GM19023 (cell line): ENCODE results near the gene VENTX.
"Not testable (repeated sequence)": the region's sequence is repeated elsewhere in the genome, so short reads cannot be mapped to it uniquely, and the experiment has no call there.

ENCODE experiments used
- ATAC-seq: cut with Tn5 transposase; IDR thresholded peaks from one replicate; pipeline ENCODE4 v1.9.1; 2021; ENCODE audit warnings: mild to moderate bottlenecking, moderate library complexity; ENCODE audit not compliant: unreplicated experiment

The VENTX gene

GRCh38 chr10:133214468-133215410, 22.9 kb upstream of the VENTX start:
- no peak for ATAC-seq

- ATAC-seq = no peak
These were observed 22.1 kb upstream of the VENTX start for GRCh38 chr10:133215586-133215985.

DNA sequence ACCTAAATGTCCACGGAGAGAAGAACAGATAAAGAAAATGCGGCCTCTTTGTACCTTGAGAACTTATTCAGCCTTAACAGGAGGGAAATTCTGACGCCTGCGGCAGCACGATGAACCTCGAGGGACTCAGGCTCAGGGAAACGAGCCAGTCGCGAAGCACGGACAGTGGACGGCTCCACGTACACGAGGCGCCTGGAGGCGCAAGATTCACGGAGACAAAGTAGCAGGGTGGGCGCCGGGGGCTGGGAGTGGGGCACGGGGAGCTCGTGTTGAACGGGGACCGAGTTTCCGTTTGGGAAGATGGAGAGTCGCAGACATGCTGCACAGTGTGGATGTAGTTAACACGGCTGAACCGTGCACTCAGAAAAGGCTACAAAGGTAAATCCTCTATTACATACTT, 20.9 kb upstream of the VENTX start:
- no peak for ATAC-seq

DNA sequence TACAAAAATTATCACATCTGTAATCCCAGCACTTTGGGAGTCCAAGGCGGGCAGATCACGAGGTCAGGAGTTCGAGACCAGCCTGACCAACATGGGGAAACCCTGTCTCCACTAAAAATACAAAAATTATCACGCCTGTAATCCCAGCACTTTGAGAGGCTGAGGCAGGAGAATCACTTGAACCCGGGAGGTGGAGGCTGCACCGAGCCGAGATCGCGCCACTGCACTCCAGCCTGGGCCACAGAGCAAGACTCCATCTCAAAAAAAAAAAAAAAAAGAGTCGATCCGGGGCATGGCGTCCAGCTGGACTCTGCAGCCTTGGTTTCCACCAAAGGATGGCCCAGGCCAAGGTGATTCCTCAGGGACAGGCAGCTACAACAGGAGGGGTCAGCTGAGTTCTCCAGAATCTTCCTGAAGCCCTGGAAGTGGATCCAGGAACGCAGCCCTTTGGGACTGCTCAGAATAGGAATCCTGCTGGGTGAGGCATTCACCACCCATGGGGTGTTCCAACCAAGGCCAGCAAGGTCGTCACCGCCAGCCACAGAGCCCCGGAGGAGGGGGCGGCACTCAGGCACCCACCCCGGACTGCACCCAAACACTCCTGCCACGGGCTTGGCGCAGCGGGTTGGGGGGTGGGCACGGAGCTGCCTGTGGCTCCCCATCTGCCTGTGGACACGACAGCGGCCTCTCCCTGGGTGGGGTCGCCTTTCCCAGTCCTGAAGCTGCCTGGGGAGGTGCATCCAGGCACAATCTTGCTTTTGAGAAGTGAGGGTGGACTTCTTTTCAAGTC, 19.7 kb upstream of the VENTX start:
- no peak for ATAC-seq

GRCh38 chr10:133218891-133219290, 18.8 kb upstream of the VENTX start:
- no peak for ATAC-seq

DNA sequence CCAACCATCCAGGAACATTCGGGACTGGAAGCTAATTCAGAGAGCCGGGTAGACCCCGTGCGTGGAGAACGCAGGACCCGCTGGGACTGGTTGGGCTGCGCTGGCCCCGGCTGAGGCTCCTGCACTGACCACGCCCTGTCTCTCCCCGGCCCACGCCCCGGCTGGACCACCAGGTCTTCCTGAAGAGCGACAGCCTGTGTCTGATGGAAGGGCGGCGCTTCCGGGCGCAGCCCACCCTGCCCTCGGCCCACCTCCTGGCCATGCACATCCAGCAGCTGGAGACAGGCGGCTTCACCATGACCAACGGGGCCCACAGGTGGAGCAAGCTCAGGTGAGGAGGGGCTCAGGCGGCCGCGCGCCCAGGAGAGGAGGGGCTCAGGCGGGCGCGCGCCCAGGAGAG, 17.9 kb upstream of the VENTX start:
- ATAC-seq = no peak

DNA sequence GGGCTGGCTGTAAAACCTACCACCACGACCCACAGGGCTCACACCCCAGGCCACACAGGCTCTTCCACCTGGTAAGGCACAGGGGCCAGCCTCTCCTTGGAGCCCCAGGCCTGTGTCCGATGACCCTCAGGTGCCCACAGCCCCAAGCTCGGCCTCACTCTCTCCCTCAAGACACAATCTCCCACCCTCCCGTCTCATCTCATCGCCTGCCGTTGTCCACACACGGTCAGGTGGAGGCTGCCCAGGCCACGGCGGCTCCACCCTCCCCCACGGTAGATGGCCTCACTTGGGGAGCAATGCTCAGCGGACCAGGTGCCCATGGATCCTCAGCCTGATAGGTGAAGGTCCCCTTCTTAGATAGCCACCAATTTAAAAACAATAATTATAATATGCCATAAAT, 16.3 kb upstream of the VENTX start:
- no peak for ATAC-seq

- ATAC-seq = not testable (repeated sequence)
These were observed 15.9 kb upstream of the VENTX start for GRCh38 chr10:133221756-133222155.

DNA sequence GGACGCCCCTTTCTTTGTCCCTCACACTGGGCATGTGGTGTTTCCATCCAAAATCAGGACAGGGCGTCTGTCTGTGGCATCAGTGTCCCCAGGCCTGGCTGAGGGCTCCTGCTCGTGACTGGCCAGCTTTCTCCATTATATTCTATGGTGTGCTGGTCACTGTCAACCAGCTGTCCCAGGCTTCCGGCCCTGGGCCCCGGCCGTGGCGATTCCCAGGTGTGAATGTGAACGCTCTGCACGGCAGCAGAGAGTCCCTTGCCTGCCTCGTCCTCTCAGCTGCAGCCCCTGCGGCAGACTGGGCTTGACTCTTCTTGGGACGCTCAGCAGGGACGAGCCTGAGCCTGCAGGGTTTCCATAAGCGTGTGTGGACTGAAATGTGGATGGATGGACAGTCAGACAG, 13.6 kb upstream of the VENTX start:
- no peak for ATAC-seq

GRCh38 chr10:133224756-133225372, 12.8 kb upstream of the VENTX start:
- ATAC-seq = no peak

DNA sequence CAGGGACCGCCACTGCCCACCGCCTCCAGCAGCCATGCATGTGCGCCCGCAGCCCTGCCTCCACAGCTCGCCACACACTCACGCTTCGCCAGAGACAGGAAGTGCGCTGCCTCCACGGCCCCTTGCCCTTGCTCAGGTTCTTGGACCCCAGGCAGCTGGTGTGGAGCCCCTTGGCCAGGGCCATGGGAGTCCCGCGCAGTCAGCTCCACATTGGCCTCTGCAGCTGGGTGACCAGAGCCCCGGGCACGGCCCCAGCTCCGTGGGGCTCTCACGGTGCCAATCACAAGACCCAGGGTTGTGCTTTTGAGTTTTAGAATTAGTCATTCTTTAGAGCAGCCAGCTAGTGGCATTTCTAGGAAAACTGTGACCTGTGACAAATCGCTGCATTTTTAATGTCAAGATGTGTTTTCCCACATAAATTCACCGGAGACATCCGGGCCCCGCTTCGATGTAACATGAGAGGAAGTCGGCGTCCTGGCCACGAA, 11.9 kb upstream of the VENTX start:
- no peak for ATAC-seq

DNA sequence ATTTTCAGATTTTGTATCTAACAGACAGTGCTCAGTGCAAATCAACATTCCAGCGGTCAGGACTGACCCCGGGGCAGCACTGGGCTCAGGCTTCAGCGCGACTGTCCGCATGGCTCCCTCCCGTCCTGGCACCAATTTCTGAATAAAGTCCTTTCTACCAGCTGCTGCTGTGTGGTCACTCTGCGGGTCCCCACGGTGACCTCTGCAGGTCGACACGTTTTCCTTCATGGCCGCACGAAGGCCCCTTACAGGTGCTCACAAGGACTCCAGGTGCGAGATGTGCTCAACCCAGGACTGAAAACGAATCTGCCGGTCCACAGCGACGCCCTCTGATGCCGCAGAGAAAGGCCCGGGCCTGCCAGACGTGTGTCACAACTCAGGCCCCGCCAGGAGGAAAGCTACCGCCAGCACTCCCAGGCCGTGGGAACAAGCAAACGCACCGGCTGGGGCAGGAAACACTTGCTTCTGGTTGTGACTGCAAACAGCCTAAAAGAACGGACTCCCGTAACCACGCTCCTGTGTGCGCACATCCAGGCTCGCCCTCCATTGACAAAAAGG, 11.3 kb upstream of the VENTX start:
- ATAC-seq = no peak

DNA sequence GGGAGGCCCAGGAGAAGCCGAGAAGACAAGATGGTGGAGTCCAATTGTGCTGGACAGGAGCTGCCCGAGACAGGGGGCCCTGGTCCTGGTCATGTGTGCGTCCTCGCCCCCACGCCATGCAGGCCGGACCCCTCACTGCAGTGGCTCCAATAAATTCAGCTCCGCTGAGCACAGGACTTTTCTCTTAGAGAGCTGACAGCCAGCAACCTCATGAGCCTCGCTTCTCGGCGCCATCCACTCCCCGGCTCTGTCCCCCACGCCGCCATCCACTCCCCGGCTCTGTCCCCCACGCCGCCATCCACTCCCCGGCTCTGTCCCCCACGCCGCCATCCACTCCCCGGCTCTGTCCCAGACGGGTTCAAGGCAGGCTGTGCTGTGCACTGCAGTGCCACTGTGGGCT, 10.4 kb upstream of the VENTX start:
- ATAC-seq = no peak

DNA sequence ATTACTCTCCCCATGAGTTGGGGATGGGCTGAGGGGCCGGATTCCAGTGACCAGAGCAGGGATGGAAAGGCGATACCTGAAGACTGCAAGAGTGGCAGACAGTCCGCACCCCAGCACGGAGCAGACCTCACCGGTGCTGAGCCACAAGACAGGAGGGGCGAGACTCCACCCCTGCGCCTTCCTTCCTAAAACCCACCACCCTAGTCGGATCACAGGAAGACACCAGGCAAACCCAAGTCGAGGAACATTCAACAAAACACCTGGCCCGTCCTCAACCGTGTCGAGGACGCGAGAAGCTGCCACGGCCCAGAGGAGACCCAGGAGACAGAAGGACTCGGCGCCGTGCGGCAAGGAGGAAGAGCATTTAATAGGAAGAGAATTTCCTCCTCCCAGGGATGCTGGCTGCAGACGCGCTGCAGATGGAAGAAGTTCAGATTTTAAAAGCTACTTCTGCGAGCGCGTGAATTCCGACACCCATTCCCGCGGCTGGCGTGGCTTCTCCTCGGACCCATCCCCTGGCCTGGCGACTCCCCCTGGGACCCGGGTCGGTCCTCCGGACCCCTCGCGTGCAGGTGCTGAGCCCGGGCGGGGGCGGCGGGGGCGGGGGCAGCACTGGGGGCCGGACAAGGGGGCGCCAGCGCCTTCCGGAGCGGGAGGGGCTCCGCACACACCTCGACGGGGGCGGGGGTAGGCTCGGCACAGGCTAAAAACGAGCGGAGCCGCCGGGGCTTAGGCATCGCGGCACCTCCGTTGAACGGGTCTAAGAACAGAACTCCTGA, 8.2 kb upstream of the VENTX start:
- ATAC-seq = no peak

DNA sequence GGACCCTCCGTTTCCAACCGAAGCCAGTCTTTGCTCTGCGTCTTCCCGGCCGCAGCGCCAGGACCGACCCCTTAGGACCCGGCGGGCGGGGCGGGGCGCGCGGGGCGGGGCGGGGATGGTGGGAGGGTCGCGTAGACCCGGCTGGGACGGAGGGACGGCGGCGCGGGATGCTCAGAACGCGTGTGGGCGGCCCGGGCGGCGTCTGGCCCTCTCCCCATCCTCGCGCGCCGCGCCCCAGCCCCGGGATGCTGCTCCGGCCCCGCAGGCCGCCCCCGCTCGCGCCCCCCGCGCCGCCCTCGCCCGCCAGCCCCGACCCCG, 7.7 kb upstream of the VENTX start, which contains the start of gene UTF1:
UTF1 (plus strand) TSS at position 174 of the 318 bp plus-strand sequence; CDS start at position 246, 72 bp downstream.
- ATAC-seq = no peak

DNA sequence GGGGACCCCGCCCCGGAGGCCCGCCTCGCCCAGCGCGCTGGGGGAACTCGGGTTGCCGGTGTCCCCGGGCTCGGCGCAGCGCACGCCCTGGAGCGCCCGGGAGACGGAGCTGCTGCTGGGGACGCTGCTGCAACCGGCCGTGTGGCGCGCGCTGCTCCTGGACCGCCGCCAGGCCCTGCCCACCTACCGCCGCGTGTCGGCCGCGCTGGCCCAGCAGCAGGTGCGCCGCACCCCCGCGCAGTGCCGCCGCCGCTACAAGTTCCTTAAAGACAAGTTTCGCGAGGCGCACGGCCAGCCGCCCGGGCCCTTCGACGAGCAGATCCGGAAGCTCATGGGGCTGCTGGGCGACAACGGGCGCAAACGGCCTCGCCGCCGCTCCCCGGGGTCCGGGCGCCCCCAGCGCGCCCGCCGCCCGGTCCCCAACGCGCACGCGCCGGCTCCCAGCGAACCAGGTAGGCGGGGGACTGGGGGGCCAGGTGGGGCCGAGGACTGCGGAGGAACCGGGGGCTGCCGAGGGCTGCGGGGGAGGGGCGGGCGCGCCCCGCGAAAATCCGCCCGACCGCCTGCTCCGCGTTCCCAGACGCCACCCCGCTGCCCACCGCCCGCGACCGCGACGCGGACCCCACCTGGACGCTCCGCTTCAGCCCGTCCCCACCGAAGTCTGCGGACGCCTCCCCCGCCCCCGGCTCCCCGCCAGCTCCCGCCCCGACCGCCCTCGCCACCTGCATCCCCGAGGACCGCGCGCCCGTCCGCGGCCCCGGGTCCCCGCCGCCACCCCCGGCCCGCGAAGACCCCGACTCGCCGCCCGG, 7.1 kb upstream of the VENTX start:
- ATAC-seq = no peak

- ATAC-seq = no peak
These were observed 6.3 kb upstream of the VENTX start for GRCh38 chr10:133231244-133231945.

DNA sequence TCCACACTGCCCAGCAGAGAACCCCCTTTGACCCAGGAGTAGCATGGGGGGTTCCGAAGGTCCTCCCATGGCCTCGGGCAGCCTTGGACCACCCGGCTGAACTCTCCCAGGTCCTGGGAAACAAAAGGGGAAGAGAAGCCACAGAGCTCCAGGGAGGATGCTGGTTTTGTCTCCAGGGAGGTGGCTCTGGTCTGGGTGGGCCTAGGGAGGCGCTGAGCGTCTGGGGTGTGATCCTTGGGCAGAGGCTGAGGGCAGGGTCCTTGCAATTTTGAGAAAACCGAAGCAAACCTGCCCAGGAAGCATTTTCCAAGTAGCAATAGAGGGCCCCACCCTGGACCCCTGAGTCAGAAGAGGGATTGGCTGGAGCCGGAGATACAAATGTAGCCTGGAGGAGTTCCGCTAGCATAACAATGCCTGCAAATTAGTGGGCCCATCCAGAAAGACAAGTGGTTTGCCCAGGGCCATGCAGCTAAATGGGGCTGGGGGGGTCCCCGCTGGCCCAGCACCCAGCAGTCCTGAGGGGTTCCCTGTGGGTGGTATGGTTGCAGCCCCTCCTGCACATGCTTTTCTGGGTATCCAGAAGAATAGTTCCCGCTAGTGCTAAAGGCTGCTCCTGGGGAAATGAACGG, 5.6 kb upstream of the VENTX start:
- no peak for ATAC-seq
